SHP77 (cell line): ENCODE data around the gene AUTS2.

Source experiments
- DNase-seq, 2 experiments: peaks; one replicate each; lab custom pipeline; 2025; lab: John Stamatoyannopoulos, UW

The AUTS2 gene

DNA sequence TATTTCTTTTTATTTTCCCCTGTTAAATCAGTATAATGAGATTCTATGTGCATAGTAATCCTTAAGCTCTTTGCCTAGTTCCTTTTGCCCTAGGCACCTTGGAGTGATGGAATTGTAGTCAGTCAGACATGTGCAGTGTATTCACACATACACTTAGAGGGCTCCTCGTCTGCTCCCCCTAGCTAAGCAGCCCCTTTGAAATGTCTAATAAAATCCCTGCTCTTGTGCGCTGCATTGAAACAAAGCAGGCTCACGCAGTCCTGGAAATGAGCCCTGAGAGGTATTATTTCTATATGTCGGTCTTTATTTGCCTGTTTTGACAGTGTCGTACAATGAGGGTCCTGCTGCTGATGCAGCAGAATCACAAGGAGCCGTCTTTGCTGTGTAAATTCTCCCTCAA is 258.7 kb downstream of the AUTS2 start:
- DNase-seq: no peak

DNA sequence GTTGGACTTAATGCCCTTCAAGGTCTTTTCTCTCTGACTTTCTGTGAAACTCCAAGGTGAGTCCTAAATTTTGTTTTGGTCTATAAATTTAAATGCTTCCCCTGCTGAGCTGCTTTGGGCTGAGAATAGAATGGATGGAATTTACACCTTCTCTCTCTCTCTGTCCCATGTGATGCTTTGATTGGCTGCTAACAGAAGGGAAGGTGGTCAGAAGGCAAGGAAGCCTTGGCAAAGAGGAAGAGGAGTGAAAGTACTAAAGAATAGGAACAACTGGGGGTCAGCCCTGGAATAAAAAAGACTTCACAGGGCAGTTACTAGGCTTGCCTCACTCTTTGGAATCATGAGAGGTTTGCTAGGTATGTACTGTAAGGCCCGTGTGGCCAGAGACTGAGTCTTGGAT is 260.2 kb downstream of the AUTS2 start:
- no peak for DNase-seq

DNA sequence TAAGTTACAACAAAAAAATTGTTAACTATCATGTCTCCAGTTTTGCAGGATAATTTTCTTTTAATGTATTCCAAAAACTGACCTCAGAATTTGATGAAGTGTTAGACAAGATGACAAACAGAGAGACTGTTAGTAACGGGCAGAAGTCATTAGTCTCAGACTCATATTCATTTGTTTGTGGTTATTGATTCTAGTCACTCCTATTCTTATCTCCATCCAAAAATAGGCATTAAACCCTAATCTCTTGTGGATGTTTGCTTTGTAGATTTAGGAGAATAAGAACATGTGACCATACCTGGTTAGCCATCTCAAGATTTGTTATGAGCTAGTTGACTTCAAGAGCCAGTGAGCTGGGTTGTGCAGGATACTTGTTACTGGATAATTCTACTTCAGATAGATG is 261.1 kb downstream of the AUTS2 start:
- no peak for DNase-seq

DNA sequence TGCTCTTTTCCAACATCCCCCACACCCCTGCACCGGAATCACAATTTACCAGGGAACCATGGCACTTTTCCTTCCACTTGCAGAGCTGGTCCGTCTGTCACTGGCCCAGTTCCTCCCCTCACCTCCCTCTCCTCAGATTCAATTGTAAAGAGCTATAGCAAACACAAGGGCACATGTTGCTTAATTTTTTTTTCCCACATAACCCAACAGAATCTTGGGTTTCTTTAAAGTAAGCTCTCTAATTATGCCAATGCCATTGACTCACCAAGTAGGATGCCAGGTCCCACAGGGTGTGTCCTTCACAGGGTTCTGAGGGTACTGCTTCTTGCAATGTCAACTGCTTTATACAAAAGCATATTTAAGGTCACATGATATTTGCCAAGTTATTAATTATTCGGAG is 262.2 kb downstream of the AUTS2 start:
- DNase-seq: no peak

DNA sequence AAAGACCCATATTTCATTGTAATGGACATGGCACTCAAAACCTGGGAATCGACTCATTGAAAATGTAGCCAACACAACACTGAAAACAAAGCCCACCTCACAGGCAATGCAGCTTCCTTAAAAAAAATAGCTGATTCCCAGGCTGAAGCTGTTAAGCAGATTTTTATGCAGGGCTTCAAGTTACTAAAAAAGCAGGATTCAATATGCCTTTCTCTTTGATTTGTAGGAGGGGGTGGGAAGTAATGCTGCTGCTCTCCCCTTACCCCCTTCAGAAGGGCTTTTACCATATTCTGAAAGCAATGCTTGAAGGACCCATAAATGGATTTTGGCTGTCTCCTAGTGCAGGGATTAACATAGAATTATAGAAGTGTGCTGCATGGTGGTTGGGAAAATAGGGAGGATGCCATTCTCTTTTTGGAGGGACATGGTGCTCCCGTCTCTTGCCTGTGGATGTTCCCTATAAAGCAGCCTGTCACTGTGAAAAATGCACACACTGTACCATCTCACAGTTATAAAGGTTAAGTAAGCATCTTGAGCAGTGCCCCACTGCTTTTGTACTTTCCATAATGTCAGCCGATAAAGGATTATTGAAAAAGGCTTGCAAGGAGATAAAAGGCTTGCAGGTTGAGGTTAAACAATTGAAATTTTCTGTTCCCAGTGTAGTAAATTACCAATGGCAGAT is 262.8 kb downstream of the AUTS2 start:
- no peak for DNase-seq

DNA sequence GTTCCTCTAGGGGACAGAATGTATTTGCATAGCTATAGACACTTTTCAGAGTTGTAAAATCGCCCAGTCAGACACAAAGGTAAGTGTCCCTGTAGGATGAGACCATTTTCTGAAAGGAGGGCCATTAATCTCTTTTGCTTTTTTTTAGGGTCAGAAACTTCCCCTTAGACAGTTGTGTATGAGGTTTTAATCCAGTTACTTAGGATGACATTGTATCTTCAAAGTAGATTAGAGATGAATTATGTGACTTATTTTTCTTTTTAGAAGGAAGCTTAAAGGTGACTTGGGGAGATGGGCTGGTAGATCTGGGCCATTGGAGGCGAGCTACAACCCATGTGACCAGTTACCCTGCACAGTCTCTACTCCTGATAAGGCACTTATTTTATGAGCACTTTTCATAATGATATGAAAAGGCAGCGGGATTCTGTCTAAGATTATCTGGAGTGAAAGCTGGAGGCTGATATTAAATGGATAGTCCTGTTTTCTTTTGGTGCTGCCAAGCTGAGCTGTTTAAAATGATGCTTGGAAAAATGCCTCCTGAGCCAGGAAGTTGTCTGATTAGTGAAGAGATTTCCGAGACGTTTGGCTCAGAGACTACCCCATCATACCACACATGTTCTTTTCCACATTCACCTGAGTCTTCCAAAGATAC is 264.3 kb downstream of the AUTS2 start:
- DNase-seq: no peak

DNA sequence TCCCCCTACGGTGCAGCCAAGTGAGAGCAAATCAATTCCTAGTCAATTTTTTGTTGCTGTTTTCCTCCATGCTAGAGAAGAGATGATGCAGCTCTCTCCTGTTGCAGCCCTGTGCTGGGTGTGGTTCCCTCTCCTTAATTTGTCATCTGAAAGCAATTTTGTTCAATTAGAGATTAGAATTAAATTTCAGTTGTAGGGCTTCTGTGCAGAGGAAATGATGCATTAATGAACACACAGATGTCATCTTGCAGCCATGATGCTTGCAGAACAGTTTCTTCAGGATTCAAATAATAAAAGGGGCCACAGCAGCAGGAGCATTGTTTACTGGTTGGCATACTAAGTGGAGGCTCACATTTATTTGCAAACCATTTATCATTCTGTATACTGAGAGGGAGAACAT is 266.0 kb downstream of the AUTS2 start:
- no peak for DNase-seq

DNA sequence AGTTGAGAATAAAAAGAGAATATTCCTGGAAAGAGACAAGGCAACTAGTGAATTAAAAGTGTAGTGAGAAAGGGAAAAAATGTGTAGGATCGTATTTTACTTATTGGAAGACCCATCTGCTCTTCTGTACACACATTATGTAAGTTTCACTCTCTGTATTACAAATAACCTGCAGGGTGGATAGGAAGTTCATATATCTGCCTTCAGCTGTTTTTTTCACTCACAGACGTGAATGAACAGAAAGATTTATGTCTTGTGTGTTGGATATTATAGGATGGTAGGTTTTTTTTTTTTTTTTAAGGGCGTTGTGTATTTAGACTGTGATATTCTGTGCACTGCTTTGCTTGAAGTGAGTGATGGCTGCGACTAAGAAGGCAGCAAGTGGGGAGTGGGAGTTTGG is 266.5 kb downstream of the AUTS2 start:
- DNase-seq: no peak

DNA sequence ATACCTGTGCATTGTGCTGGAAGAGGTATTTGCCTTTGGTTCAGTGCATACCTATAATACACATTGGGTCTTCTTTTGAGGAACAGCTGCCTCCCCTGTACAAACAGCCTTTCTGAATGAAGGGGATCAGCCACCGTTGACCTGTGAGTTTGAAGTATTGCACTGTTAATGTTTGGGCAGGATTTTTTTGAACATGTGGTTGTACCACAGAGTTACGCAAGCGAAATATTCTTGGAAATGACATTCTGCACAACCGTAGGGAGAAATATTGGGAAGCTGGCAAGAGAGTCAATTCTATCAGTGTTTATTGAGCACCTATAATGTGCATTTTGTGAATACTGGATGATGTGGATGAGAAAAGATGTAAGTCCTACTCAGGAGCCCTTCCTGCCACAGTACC is 270.6 kb downstream of the AUTS2 start:
- DNase-seq: no peak

DNA sequence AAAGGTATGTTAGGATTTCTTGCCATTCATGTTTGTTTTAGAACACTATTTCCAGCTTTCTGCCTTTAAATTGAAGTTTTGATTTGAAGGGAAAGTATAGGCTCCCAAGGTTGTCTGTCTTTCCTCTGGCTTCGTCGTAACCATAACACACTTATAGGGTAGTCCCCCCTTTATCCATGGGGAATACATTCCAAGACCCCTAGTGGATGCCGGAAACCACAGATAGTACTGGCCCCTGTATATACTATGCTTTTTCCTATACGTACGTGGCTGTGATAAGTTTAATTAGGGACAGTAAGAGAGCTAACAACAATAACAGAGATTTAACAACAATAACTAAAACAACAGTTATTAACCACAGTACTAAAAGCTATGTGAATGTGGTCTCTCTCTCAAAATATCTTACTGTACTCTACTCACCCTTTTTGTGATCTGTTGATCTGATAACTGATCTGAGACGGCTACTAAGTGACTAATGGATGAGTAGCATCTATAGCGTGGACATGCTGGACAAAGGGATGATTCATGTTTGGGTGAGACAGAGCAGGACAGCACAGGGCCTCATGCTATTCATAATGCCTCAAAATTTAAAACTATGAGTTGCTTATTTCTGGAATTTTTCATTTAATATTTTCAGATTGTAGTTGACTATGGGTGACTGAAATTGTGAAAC is 273.1 kb downstream of the AUTS2 start:
- DNase-seq: no peak

DNA sequence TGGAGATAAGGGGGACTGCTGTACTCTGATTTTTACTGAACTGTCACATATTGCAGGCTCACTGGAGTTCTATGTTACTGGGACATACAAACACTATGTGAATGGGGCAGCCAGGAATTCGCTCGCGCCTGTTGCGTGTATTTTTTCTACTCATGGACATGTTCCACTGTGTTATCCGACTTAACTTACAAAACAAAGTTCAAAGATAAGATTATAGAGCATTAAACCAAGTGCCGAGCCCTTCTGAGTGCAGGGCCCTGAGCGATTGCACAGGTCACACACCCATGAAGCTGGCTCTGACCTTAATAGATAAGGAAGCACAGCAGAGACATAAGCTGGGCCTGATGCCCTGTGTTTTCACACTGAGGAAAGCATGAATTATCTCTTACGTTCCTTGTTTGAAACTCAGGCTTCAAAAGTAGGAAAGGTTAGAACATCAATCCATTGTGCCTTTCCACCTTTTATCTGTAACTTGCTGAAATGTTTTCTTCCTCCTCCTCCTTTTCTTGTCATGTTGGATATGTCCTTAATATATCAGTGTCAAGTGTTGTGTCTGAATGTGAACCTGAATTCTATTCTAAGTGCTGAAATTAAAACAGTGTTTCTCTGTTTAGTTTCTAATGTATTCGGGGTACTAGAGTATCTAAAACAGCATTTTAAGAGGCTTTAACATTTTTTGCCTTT is 273.8 kb downstream of the AUTS2 start:
- no peak for DNase-seq

DNA sequence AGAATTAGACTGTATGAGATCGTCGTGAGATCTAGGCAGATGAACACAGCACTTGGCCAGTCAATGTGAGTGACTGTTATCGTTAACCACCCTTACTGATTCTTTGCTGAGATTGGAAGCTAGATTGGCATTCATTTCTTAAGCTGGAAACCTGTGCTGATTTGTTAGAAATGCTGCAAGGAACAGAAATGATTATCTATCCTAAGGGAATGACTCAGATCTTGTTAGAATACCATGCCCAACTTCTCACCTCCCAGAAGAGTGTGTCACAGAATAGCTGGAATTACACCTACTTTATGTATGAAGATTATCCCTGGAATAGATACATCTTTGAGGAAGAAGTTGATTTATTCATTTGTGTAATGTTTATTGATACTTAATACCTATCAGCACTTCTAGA is 275.2 kb downstream of the AUTS2 start:
- no peak for DNase-seq

DNA sequence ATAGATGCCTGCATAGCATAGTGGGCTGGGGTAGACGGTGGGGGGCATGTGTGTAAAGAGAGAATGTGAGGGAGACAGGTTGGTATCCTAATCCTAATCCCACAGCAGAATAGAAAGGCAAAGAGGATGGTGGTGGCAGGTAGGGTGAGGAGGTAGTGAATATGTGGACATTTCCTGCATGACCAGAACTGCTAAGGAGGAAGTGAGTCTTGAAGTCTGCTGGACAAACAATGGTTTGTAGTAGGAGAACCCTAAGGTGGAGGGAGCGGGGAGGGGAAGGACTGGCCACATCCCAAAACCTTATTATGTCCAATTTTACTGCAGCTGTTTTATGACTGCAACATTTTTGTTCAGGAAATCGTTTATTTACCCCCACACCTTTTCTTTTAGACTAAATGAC is 279.7 kb downstream of the AUTS2 start:
- no peak for DNase-seq

DNA sequence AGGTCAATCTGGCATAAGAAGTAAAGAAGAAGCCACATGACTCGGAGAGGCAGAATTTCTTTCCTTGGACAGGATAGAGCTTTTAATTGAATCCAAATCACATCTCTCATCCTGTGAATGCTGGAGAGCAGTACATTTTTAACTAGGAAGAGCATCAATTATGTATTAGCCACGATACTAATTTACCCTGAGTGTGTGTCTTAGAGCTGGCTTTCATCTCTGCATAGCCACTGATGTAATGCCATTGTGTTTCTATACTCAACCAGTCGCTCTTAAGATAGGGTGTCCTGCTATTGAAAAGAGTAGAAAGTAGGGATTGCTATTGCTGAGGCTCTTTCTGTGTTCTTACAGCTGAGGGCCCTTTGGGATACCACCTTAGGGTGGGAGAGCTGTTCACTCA is 280.3 kb downstream of the AUTS2 start:
- no peak for DNase-seq

DNA sequence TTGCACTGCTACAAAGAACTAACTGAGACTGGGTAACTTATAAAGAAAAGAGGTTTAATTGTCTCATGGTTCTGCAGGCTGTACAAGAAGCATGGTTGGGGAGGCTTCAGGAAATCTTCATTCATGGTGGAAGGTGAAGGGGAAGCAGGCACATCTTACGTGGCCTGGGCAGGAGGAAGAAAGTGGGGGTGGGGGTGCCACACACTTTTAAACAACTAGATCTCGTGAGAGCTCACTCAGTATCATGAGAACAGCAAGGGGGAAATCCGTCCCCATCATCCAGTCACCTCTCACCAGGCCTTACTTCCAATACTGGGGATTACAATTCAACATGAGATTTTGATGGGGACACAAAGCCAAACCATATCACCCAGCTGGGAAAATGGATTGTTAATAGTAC is 281.7 kb downstream of the AUTS2 start:
- no peak for DNase-seq

DNA sequence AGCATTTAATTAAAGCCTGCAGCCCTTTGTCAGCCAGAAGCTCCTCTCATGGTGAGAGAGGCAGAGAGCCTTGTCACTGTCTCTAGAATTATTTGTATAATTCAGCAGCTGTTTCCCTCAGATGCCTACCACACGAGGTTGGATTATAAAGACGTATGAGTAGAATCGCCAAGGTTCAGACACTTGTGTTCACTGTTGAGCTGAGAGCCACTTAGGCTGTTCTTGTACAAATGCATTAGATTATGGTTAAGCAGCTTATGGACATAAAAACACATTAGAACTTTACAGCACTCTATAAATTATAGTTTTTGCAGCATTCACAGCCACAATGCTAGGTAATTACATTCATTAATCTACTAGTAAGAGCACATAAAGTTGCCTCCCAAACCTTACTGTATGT is 282.6 kb downstream of the AUTS2 start:
- peak in 1 of 2 experiments; percentile 28 for DNase-seq

DNA sequence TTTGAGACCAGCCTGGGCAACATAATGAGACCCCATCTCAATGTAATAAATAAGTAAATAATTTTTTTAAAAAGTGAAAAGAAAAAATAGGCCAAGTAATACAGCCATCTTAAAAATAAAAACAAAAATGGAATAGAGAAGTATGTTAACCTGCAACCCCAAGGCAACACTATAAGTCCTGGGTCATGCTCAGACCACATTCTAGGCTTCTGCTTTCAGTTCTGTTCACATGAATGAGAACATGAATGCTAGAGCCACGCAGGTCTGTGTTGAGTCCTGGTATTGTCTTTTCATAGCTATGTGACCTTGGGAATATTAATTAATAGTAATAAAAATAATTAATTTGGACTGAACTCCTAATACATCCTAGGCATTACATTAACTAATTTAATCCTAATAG is 284.0 kb downstream of the AUTS2 start:
- no peak for DNase-seq

DNA sequence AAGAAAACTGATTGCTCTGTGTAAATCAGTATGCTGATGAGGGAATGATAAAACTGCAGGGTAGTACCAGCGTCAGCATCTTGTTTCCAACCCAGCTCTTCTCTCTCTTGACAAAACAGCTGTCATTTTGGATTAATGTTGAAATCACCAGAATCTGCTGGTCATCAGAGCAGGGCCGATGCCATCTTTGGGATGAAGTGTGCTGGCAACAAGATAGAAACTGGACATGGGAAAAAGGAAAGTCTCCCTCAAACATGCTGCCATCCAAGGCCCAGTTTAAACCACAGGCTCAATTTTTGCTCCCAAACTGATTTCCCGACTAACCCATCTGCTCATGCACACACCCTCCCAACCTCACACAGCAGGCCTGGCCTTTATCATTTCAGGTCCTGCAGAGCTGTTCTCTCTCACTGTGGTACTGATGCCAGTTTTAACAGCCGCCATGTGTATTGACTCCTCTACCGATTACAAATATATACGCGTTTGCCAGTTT is 285.2 kb downstream of the AUTS2 start:
- no peak for DNase-seq

DNA sequence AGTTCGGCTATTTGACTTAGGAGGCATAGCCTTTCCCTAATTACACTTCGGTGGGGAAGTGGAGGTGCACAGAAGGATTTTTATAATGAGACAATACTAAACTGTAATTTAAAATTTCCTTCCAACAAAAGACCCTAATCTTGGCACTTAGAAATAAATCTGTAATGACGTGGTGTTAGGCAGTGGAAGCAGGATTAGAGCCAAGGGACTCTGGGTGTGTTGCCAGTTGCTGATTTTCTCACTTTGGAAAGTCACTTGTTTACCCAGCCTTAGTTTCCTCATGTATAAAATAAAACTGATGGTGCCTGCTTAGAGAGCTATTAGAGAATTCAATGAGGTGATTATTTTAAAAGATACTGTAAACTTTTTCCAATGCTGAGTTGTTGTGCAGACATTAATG is 287.2 kb downstream of the AUTS2 start:
- no peak for DNase-seq

DNA sequence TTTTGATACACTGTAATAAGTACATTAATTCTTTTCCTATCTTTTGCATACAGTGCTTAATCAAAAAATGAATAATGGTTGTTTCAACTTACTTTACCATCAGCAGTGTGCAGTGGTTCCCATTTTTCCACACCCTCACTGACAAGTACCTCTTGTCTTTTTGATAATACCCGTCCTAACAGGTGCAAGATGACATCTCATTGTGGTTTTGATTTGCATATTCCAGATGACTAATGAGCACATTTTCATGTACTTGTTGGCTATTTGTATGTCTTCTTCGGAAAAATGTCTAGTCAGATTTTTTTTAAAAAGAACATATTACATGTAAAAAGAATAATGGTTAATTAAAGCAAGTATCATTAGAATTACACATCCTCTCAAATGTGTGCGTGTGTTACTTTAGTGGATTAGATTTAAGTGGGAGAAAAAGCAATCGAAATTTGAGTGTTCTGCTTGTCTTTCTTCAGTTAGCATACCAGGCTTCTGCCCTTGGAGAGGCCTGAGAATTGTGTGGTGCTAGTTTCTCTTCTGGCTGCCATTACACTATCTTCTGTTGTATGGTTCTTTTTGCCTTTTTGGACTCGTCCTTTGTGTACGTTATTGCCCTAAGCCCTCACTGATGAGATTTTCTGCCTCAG is 291.2 kb downstream of the AUTS2 start:
- DNase-seq: no peak

DNA sequence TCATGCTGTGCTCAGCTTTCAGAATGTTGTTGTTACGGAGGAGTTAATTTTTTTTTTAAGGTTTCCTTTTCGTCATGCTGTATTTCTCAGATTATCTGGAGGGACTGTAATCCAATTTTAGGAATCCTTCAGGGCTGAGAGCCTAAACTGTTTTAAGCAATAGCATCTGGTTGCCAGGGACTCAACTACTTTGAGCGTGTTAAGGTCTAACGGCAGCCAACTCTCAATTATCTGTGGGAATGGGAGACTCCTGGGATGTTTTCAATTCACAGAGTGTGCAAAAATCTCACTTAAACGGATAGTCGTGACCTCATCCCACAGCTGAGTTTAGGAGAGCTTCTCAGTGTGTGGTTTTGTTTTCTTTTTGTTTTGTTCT is 291.7 kb downstream of the AUTS2 start:
- DNase-seq: no peak

DNA sequence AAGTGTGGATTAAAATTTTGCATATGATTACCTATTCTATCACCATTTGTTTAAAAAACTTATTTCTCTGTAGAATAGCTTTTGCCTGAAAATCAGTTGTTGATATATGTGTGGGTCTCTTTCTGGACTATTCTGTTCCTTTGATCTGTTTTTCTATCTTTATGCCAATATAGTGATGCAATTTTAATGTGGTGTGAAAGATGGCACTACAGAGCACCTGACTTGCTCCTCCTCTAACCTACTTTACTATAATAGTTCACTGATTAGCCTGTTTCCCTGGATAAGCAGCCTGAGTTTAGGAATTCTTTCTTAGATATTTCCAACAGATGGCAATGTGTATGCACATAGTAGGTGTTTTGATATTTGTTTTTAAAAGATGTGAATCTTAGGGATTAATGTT is 294.5 kb downstream of the AUTS2 start:
- DNase-seq: no peak
